Large intestine (tissue), 3 donors: Measurements from ENCODE around the gene TNIP2. TPM values are rescaled to one million over a fixed set of nuclear protein-coding genes. Genes with fewer than 3 reads are reported as not detected.
"Not testable (repeated sequence)": the region's sequence is repeated elsewhere in the genome, so short reads cannot be mapped to it uniquely, and the experiment has no call there.

ENCODE experiments used
- DNase-seq, 2 donors: peaks; one replicate each; pipeline versions ENCODE4 v3.0.0 to v3.0.0-alpha.2; 2013
- H3K27ac ChIP-seq: one replicate; pipeline ENCODE4 v1.5.1; 2013; ENCODE audit warnings: low read length
- H3K27me3 ChIP-seq: 2 replicates; pipeline ENCODE4 v1.6.1; 2013; ENCODE audit warnings: low read length; ENCODE audit not compliant: control insufficient read depth, insufficient read depth
- H3K36me3 ChIP-seq: 2 replicates; pipeline ENCODE4 v1.6.1; 2013; ENCODE audit warnings: low read length; ENCODE audit not compliant: control insufficient read depth, insufficient read depth
- H3K4me1 ChIP-seq: one replicate; pipeline ENCODE4 v1.6.1; 2013; ENCODE audit warnings: low read length; ENCODE audit not compliant: control insufficient read depth, insufficient read depth
- H3K4me3 ChIP-seq: one replicate; pipeline ENCODE4 v1.5.1; 2013; ENCODE audit warnings: low read length
- H3K9me3 ChIP-seq: one replicate; pipeline ENCODE4 v1.6.1; 2013; ENCODE audit warnings: mild to moderate bottlenecking, low read depth, low read length, moderate library complexity; ENCODE audit not compliant: control insufficient read depth
- WGBS: methylation state at CpG from one replicate; pipeline ENCODE4 v1.1.5; 2013; ENCODE audit warnings: low lambda C conversion rate; ENCODE audit not compliant: insufficient coverage; 5-methylcytosine and 5-hydroxymethylcytosine counted together
- polyA plus RNA-seq: library from polyadenylated mRNA; unstranded; fragments of 120-200 nt; gene quantifications from one replicate; pipeline ENCODE4 v1.2.1, GENCODE V29; 2013

TNIP2 gene
- polyA plus RNA-seq, 1 donor, result 28.5 TPM

GRCh38 chr4:2788101-2788500, 32.0 kb upstream of the TNIP2 start:
- Histone ChIP-seq H3K27ac (no peak overlapping the region), H3K4me3 (no peak overlapping the region), H3K36me3 (no peaks in the 10 kb centered on the region), H3K27me3 (no peaks in the 10 kb centered on the region), H3K9me3 (peaks cover 3% of the 10 kb centered on the region), H3K4me1 (peaks cover 17% of the 10 kb centered on the region)
- peak in 1 of 2 donors; percentile 2 for DNase-seq
- WGBS, result no CpG with 5 or more reads among the region's 7 CpGs

DNA sequence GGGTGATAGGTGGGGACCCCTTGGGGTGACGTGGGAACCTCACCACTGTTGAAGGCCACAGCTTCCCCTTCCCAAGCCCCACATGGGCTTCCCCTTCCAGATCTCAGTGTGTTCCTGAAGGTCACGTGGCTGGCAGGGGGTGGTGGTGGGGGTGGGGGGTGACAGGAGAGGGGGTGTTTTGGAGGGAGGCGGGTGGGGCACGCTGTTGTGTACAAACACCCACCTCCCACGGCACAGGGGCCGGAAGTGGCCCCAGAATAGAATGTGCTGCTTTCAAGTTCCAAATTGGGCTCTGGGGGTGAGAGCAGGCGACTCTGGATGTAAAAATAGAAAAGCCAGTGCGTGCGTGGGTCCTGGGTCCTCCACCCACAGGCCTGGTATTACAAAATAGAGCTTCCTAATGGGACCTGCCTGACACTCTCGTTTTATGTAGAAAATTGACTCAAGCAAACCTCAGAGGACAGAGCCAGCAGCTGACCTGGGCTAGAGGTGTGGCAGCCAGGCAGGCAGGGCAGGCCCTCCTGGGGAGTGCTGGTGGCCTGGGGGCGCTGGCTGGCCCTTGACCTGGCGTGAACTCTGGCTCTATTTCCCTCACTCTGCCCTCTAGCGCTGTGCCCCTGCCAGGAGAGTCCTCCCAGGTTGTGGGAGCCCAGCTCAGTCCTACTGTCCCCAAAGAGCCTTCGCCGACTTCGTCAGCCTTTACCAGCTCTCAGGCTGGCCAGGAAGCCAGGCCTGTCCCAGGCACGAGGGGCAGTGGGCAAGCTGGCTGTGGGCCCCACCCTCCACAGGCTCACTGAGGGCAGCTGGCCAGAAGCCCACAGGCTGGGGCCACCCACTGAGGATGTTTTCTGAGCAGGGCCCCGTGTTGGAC, 31.3 kb upstream of the TNIP2 start:
- no peak overlapping the region for H3K27ac ChIP-seq
- no CpG with 5 or more reads among the region's 18 CpGs for WGBS
- peaks cover 16% of the 10 kb centered on the region for H3K4me1 ChIP-seq

GRCh38 chr4:2786794-2787229, 30.7 kb upstream of the TNIP2 start:
- no peaks in the 10 kb centered on the region for H3K36me3 ChIP-seq
- DNase-seq, result no peak
- H3K4me3 ChIP-seq, result no peak overlapping the region
- no peaks in the 10 kb centered on the region for H3K27me3 ChIP-seq
- no CpG with 5 or more reads among the region's 9 CpGs for WGBS
- H3K27ac ChIP-seq, result no peak overlapping the region
- no peaks in the 10 kb centered on the region for H3K9me3 ChIP-seq
- peaks cover 10% of the 10 kb centered on the region for H3K4me1 ChIP-seq

More for the DNA sequence above, 31.3 kb upstream of the TNIP2 start:
- DNase-seq, result peak in 1 of 2 donors; percentile 5
- H3K9me3 ChIP-seq, result peaks cover under 1% of the 10 kb centered on the region
- no peaks in the 10 kb centered on the region for H3K27me3 ChIP-seq
- H3K4me3 ChIP-seq, result no peak overlapping the region
- no peaks in the 10 kb centered on the region for H3K36me3 ChIP-seq

- Histone ChIP-seq H3K9me3 (no peaks in the 10 kb centered on the region), H3K4me3 (no peak overlapping the region), H3K27me3 (no peaks in the 10 kb centered on the region), H3K27ac (no peak overlapping the region), H3K4me1 (peaks cover 9% of the 10 kb centered on the region), H3K36me3 (no peaks in the 10 kb centered on the region)
- DNase-seq, result peak in 1 of 2 donors; percentile 1
- no CpG with 5 or more reads among the region's 7 CpGs for WGBS
Observed at GRCh38 chr4:2786152-2786671, 30.1 kb upstream of the TNIP2 start.

- Histone ChIP-seq H3K9me3 (no peaks in the 10 kb centered on the region), H3K4me3 (no peak overlapping the region), H3K27me3 (no peaks in the 10 kb centered on the region), H3K27ac (no peak overlapping the region), H3K4me1 (peaks cover 9% of the 10 kb centered on the region), H3K36me3 (no peaks in the 10 kb centered on the region)
- no CpG with 5 or more reads among the region's 4 CpGs for WGBS
- peak in 1 of 2 donors; percentile 4 for DNase-seq
Observed at GRCh38 chr4:2785613-2786012, 29.5 kb upstream of the TNIP2 start.

DNA sequence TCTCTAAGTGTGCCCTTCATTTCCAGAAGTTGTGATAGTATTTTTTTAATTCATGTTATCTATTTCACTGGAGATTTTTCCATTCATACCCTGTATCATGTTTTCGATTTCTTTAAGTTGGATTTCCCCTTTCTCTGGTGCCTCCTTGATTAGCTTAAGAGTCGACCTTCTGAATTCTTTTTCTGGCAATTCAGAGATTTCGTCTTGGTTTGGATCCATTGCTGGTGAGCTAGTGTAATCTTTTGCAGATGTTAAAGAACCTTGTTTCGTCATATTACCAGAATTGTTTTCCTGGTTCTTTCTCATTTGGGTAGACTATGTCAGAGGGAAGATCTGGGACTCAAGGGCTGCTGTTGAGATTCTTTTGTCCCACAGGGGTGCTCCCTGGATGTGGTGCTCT, 27.7 kb upstream of the TNIP2 start:
- WGBS, result 100% methylated on average over 3 of the region's 4 CpGs
- no peak overlapping the region for H3K27ac ChIP-seq
- no peaks in the 10 kb centered on the region for H3K9me3 ChIP-seq
- H3K4me3 ChIP-seq, result no peak overlapping the region
- DNase-seq, result no peak
- H3K4me1 ChIP-seq, result peaks cover 7% of the 10 kb centered on the region
- H3K27me3 ChIP-seq, result no peaks in the 10 kb centered on the region
- no peaks in the 10 kb centered on the region for H3K36me3 ChIP-seq

- Histone ChIP-seq H3K9me3 (no peaks in the 10 kb centered on the region), H3K27ac (no peak overlapping the region), H3K36me3 (no peaks in the 10 kb centered on the region), H3K27me3 (no peaks in the 10 kb centered on the region), H3K4me1 (no peaks in the 10 kb centered on the region), H3K4me3 (no peak overlapping the region)
- WGBS, result 87% methylated on average over 3 of the region's 10 CpGs
- DNase-seq, result no peak
Observed at GRCh38 chr4:2781911-2782310, 25.8 kb upstream of the TNIP2 start.

GRCh38 chr4:2780643-2781042, 24.5 kb upstream of the TNIP2 start:
- H3K27ac ChIP-seq, H3K4me1 ChIP-seq, H3K27me3 ChIP-seq, H3K4me3 ChIP-seq, H3K36me3 ChIP-seq, H3K9me3 ChIP-seq, DNase-seq: not testable (repeated sequence)
- WGBS, result no CpG with 5 or more reads among the region's 5 CpGs

DNA sequence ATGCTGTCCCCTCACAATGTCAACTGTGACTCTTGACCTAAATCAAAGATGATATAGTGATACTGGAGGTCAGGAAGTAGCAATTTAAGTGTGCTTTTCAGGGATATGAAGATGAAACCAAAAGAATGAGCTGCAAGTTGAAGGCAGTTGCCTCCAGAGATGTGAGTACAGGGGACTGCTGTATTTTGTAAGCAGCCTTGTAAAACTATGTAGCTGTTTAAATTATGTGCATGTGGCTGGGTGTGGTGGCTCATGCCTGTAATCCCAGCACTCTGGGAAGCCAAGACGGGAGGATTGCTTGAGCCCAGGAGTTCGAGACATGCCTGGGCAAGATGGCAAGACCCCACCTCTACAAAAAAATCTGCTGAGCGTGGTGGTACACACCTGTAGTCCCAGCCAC, 15.1 kb upstream of the TNIP2 start:
- H3K27ac ChIP-seq, result no peak overlapping the region
- WGBS, result no CpG with 5 or more reads among the region's 3 CpGs
- no peaks in the 10 kb centered on the region for H3K4me1 ChIP-seq
- H3K27me3 ChIP-seq, result no peaks in the 10 kb centered on the region
- no peaks in the 10 kb centered on the region for H3K36me3 ChIP-seq
- H3K4me3 ChIP-seq, result no peak overlapping the region
- H3K9me3 ChIP-seq, result no peaks in the 10 kb centered on the region
- DNase-seq, result no peak

GRCh38 chr4:2768921-2769336, 12.8 kb upstream of the TNIP2 start:
- no peak for DNase-seq
- H3K4me1 ChIP-seq, result no peaks in the 10 kb centered on the region
- H3K27me3 ChIP-seq, result no peaks in the 10 kb centered on the region
- no peak overlapping the region for H3K27ac ChIP-seq
- no CpG with 5 or more reads among the region's 15 CpGs for WGBS
- H3K4me3 ChIP-seq, result no peak overlapping the region
- H3K9me3 ChIP-seq, result no peaks in the 10 kb centered on the region
- no peaks in the 10 kb centered on the region for H3K36me3 ChIP-seq
